ENCODE data around the gene ISCA1. TPM values are rescaled to one million over a fixed set of nuclear protein-coding genes. Genes with fewer than 3 reads are reported as not detected.

ISCA1 gene
- total RNA-seq, 6 experiments from 2014 or later, result 15.6 to 37.2 (median 26.7) TPM

DNA sequence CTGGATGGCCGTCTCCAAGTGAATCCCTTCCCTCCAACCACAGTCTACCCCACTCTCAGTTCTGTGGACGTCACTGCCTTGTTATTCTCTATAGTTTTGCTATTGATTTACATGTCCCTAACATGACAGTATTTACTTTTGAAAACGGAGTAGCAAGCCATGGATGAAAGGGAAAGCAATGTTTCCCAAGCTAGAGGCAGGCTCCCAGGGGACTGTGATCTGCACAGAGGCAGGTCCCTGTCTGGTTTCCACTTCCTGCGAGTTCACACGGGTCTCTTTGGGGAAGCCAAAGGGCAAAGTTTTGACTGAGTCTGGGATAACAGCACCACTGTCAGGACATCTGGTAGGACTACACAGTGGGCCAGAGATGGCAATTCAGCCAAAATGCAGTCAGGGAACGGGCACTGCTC, 35.6 kb downstream of the ISCA1 start:
- WGBS (ENCODE audit: insufficient coverage, low coverage, low lambda C conversion rate, missing lambda C conversion rate), result 26% methylated on average over 6 of the region's 6 CpGs
- peak; percentile 60 to 88 (median 75) for ATAC-seq
- Histone ChIP-seq H3K9me3 (no peaks in the 10 kb centered on the region), H3K36me3 (no peaks in the 10 kb centered on the region), H3K27me3 (no peaks in the 10 kb centered on the region), H3K4me3 (no peak overlapping the region), H3K4me1 (no peaks in the 10 kb centered on the region), H3K27ac (no peak overlapping the region)
- DNase-seq, result peak in 1 of 3 donors; percentile 24
- intact Hi-C loops (cut with DNase I), result no loop called here
- TF ChIP-seq POLR2A (IDR thresholded peaks at IDR 0.05), result no peak
- TF ChIP-seq, protein P1, sequence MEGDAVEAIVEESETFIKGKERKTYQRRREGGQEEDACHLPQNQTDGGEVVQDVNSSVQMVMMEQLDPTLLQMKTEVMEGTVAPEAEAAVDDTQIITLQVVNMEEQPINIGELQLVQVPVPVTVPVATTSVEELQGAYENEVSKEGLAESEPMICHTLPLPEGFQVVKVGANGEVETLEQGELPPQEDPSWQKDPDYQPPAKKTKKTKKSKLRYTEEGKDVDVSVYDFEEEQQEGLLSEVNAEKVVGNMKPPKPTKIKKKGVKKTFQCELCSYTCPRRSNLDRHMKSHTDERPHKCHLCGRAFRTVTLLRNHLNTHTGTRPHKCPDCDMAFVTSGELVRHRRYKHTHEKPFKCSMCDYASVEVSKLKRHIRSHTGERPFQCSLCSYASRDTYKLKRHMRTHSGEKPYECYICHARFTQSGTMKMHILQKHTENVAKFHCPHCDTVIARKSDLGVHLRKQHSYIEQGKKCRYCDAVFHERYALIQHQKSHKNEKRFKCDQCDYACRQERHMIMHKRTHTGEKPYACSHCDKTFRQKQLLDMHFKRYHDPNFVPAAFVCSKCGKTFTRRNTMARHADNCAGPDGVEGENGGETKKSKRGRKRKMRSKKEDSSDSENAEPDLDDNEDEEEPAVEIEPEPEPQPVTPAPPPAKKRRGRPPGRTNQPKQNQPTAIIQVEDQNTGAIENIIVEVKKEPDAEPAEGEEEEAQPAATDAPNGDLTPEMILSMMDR (IDR thresholded peaks at IDR 0.05), result peak in 2 of 4 donors; percentile 7 to 23

DNA sequence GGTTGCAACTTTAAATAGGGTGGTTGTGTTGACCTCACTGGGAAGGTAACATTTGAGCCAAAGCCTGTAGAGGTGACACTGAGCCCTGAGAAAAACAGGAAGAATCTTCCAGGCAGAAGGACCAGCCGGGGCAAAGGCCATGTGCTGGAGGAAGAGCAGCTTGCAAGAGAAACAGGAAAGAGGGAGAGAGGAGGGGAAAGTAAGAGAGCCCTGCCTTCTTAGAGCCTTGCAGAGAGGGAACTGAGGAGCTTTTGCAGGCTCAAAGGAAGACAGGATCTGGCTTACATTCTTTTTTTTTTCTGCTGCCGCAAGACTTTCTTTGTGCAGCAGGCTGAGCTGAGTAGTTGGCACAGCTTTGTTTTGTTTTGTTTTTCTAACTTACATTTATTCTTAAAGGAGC, 40.3 kb downstream of the ISCA1 start:
- H3K4me3 ChIP-seq, result no peak overlapping the region
- ATAC-seq, result peak in 3 of 4 donors; percentile 34 to 58 (median 38)
- WGBS (ENCODE audit: insufficient coverage, low coverage, low lambda C conversion rate, missing lambda C conversion rate), result 42% methylated on average over 2 of the region's 2 CpGs
- intact Hi-C loops (cut with DNase I), result no loop called here
- H3K4me1 ChIP-seq, result no peaks in the 10 kb centered on the region
- H3K36me3 ChIP-seq, result no peaks in the 10 kb centered on the region
- H3K9me3 ChIP-seq, result no peaks in the 10 kb centered on the region
- H3K27me3 ChIP-seq, result no peaks in the 10 kb centered on the region
- TF ChIP-seq, protein P1 (IDR thresholded peaks at IDR 0.05), result no peak
- TF ChIP-seq POLR2A (IDR thresholded peaks at IDR 0.05), result no peak
- DNase-seq, result peak in 1 of 3 donors; percentile 22
- no peak overlapping the region for H3K27ac ChIP-seq

DNA sequence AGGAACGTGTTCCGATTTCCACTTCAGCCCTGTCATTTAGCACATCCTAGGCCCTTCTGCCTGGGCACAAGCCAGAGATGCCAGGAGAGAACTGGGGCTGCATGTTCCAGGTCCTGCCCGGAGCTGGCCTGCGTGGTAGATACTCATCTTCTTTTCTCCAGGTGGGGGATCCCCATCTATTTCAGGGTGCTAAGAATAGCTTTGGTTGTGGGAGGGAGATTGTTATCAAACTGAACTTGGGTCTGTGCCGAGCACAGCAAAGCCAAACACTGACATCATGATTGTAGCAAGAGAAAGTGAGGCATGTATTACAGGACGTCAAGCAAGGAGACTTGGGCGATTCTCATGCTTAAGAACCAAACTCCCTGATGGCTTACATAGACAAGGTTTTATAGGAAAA, 41.1 kb downstream of the ISCA1 start:
- Histone ChIP-seq H3K27me3 (no peaks in the 10 kb centered on the region), H3K4me3 (no peak overlapping the region), H3K9me3 (no peaks in the 10 kb centered on the region), H3K27ac (no peak overlapping the region), H3K4me1 (no peaks in the 10 kb centered on the region), H3K36me3 (no peaks in the 10 kb centered on the region)
- no peak for TF ChIP-seq POLR2A (IDR thresholded peaks at IDR 0.05)
- TF ChIP-seq, protein P1 (IDR thresholded peaks at IDR 0.05), result no peak
- WGBS (ENCODE audit: insufficient coverage, low coverage, low lambda C conversion rate, missing lambda C conversion rate), result 76% methylated on average over 7 of the region's 7 CpGs
- intact Hi-C loops (cut with DNase I), result no loop called here
- ATAC-seq (no peak), DNase-seq (no peak)

DNA sequence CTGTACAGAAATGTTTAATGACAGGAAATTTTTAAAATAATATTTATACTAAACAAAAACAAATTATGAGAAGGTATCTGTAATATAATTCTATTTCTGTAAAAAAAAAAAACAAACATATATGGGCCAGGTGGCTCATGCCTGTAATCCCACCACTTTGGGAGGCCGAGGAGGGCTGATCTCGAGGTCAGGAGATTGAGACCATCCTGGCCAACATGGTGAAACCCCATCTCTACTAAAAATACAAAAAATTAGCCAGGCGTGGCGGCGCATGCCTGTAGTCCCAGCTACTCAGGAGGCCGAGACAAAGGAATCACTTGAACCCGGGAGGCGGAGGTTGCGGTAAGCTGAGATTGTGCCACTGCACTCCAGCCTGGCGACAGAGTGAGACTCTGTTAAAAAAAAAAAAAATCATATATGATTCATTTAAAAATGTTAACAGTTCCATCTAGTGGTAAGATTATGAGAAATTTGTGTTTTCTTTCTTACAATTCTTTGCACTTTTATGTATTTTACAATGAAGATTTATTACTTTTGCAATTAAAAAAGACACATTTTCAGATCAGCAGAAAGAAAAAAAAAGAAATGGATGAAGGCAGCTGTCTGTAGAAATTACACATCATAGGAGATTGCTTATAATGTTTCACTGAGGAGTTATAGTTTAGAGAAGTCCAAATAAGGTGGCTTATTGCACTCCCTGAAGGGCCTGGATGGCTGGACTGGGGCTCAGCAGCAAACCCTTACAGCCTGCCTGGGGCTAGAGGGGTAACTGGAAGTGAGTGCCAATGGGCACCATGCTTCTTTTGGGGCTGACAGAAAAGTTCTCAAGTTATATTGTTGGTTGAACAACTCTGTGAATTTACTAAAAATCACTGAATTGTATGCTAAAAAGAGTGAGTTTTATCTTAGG, 43.2 kb downstream of the ISCA1 start:
- Histone ChIP-seq H3K36me3 (no peaks in the 10 kb centered on the region), H3K27ac (no peak overlapping the region), H3K4me3 (no peak overlapping the region), H3K9me3 (no peaks in the 10 kb centered on the region), H3K4me1 (no peaks in the 10 kb centered on the region), H3K27me3 (no peaks in the 10 kb centered on the region)
- ATAC-seq (no peak), DNase-seq (no peak)
- WGBS (ENCODE audit: insufficient coverage, low coverage, low lambda C conversion rate, missing lambda C conversion rate), result 72% methylated on average over 10 of the region's 10 CpGs
- no peak for TF ChIP-seq POLR2A (IDR thresholded peaks at IDR 0.05)
- TF ChIP-seq, protein P1 (IDR thresholded peaks at IDR 0.05), result peak in 1 of 4 donors; percentile 13
- intact Hi-C loops (cut with DNase I), result no loop called here

All from right lobe of liver (tissue), 6 donors.